ENCODE data around the gene DIP2C. TPM values are rescaled to one million over a fixed set of nuclear protein-coding genes. Genes with fewer than 3 reads are reported as not detected.
"Not testable (repeated sequence)": the region's sequence is repeated elsewhere in the genome, so short reads cannot be mapped to it uniquely, and the experiment has no call there.

DIP2C gene
- total and polyA plus RNA-seq, 3 donors from 2014 or later = 14.9 to 43.4 (median 30.1) TPM

DNA sequence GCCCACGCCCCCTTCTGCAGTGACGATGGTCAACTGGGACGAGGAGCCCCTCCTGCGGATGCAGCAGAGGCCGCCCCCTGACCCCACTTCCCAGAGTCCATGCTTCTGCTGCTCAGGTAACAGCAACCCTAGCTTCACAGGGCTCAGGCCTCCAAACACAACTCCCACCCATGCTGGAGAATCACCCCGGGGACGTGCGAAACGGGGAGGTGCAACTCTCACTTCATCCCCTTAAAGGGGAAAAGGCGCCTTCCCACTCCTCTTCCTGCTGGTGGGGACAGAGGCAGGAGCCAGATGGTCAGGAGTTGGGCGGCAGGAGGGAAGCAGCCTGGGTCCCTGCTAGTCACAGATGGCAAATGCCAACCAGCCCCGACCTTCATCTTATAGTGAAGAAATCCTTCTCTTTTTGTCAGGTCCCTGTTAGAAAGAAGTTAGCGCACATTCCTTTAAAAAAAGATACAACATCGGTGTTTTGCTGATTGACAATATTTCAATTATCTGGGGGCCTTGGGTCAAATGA lies 155.4 kb downstream of the DIP2C start:
- H3K9me3 ChIP-seq = no peaks in the 10 kb centered on the region
- no peaks in the 10 kb centered on the region for H3K36me3 ChIP-seq (ENCODE audit: low read depth, missing control alignments)
- no peaks in the 10 kb centered on the region for H3K27me3 ChIP-seq
- no peak for DNase-seq
- peaks cover 8% of the 10 kb centered on the region for H3K4me1 ChIP-seq
- WGBS, 2 donors = 80 to 83% methylated on average over 12 to 14 of the region's 14 CpGs
- H3K4me3 ChIP-seq = no peak overlapping the region
- no peak overlapping the region for H3K27ac ChIP-seq
- intact Hi-C loops (cut with DNase I; ENCODE audit: low total_unique reads) = no loop called here
- TF ChIP-seq, protein P1, sequence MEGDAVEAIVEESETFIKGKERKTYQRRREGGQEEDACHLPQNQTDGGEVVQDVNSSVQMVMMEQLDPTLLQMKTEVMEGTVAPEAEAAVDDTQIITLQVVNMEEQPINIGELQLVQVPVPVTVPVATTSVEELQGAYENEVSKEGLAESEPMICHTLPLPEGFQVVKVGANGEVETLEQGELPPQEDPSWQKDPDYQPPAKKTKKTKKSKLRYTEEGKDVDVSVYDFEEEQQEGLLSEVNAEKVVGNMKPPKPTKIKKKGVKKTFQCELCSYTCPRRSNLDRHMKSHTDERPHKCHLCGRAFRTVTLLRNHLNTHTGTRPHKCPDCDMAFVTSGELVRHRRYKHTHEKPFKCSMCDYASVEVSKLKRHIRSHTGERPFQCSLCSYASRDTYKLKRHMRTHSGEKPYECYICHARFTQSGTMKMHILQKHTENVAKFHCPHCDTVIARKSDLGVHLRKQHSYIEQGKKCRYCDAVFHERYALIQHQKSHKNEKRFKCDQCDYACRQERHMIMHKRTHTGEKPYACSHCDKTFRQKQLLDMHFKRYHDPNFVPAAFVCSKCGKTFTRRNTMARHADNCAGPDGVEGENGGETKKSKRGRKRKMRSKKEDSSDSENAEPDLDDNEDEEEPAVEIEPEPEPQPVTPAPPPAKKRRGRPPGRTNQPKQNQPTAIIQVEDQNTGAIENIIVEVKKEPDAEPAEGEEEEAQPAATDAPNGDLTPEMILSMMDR (IDR thresholded peaks at IDR 0.05) = no peak
- TF ChIP-seq POLR2A (IDR thresholded peaks at IDR 0.05) = no peak

DNA sequence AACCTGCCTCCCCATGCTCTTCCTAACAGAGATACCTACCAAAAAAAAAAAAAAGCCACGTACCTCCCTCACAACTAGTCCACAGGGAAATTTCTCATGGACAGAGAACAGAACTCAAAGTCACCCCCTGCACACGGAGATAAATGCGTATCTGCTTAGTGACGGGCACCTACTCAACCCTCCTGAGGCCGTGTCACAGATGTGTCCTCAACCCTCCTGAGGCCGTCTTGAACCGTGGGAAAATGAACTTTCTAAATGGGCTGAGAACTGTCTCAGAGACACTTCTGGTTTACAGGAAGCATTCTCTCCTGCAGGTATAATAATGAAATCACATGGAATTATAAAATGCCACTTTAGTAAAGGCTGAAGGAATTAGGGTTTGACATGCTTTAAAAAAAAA lies 155.9 kb downstream of the DIP2C start:
- DNase-seq = no peak
- Histone ChIP-seq H3K36me3 (ENCODE audit: low read depth, missing control alignments) (no peaks in the 10 kb centered on the region), H3K27ac (no peak overlapping the region), H3K27me3 (no peaks in the 10 kb centered on the region), H3K9me3 (no peaks in the 10 kb centered on the region), H3K4me3 (no peak overlapping the region), H3K4me1 (peaks cover 8% of the 10 kb centered on the region)
- intact Hi-C loops (cut with DNase I; ENCODE audit: low total_unique reads) = no loop called here
- TF ChIP-seq, protein P1 (IDR thresholded peaks at IDR 0.05) = no peak
- 66 to 91% methylated on average over 7 of the region's 7 CpGs for WGBS, 2 donors

DNA sequence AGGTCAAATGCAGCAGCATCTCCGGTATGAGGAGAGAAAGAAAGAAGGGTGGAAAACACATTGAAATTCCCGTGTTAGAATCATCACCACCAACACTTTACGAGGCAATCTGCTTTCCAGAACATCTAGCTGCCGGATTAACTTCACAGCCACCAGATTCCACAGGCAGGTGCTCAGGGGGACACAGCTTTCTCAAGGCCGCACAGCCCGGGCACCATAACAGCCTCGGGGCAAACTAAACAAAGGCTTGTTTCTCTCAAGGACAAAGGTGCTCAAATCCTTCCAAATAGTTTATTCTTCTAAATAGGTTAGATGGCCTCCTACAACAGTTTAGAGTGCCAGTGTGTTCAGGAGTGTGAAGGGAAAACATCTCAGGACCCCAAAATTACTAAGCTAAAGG lies 156.3 kb downstream of the DIP2C start:
- Histone ChIP-seq H3K36me3 (ENCODE audit: low read depth, missing control alignments) (no peaks in the 10 kb centered on the region), H3K4me3 (no peak overlapping the region), H3K9me3 (no peaks in the 10 kb centered on the region), H3K27me3 (no peaks in the 10 kb centered on the region), H3K4me1 (peaks cover 8% of the 10 kb centered on the region), H3K27ac (no peak overlapping the region)
- WGBS, 2 donors = 57 to 63% methylated on average over 7 of the region's 7 CpGs
- intact Hi-C loops (cut with DNase I; ENCODE audit: low total_unique reads) = no loop called here
- no peak for DNase-seq
- TF ChIP-seq POLR2A (IDR thresholded peaks at IDR 0.05) = no peak
- TF ChIP-seq, protein P1 (IDR thresholded peaks at IDR 0.05) = no peak

DNA sequence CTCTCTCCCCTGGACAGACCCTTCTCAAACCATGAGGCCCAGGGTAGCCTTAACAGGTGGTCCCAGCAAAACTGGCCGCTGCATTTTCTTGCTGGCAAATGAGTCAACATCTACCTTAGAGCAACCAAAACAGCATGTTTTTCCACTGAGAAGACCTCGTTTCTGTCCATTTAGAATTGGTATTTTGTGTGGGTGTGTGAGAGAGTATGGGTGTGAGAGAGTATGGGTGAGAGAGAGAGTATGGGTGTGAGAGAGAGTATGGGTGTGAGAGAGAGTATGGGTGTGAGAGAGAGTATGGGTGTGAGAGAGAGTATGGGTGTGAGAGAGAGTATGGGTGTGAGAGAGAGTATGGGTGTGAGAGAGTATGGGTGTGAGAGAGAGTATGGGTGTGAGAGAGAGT lies 157.1 kb downstream of the DIP2C start:
- H3K4me1 ChIP-seq; H3K36me3 ChIP-seq (ENCODE audit: low read depth, missing control alignments); intact Hi-C loops (cut with DNase I; ENCODE audit: low total_unique reads): not testable (repeated sequence)

DNA sequence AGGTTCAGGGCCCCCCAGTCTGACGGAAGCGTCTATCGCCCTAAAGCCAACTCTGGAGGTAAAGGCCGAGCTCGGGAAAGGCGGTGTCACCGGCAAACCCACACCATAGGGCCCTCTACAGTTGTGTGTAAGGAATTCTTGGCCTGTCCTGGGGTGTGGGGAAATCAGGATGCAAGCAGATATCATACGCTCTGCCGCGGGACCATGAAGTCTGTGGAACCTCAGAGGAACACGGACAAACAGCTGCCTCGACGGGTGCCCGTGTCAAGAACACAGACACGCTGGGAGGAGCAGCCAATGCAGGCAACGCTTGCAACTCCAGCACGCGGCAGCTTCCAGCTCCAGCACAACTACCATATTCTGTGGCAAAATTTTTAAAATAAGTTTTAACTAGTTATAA lies 157.9 kb downstream of the DIP2C start:
- DNase-seq = no peak
- H3K4me1 ChIP-seq = peaks cover 8% of the 10 kb centered on the region
- no peaks in the 10 kb centered on the region for H3K9me3 ChIP-seq
- WGBS, 2 donors = 88 to 91% methylated on average over 18 of the region's 18 CpGs
- H3K36me3 ChIP-seq (ENCODE audit: low read depth, missing control alignments) = no peaks in the 10 kb centered on the region
- intact Hi-C loops (cut with DNase I; ENCODE audit: low total_unique reads) = no loop called here
- no peaks in the 10 kb centered on the region for H3K27me3 ChIP-seq
- TF ChIP-seq, protein P1 (IDR thresholded peaks at IDR 0.05) = no peak
- TF ChIP-seq POLR2A (IDR thresholded peaks at IDR 0.05) = no peak
- H3K27ac ChIP-seq = no peak overlapping the region
- no peak overlapping the region for H3K4me3 ChIP-seq

More for the DNA sequence above, 157.1 kb downstream of the DIP2C start:
- H3K9me3 ChIP-seq, H3K4me3 ChIP-seq, DNase-seq, H3K27ac ChIP-seq, H3K27me3 ChIP-seq: not testable (repeated sequence)
- WGBS, 2 donors = 77 to 80% methylated on average over 2 of the region's 2 CpGs

Measured in testis (tissue), 3 donors.